Omental fat pad (tissue), 4 donors: Measurements from ENCODE around the gene C15orf40. TPM values are rescaled to one million over a fixed set of nuclear protein-coding genes. Genes with fewer than 3 reads are reported as not detected.

ENCODE experiments used
- ATAC-seq: fragments of 150-250 bp; one replicate; pipeline ENCODE4 v1.9.1; 2016; ENCODE audit warnings: mild to moderate bottlenecking, moderate library complexity; ENCODE audit not compliant: low FRiP score
- DNase-seq: peaks from one replicate; pipeline ENCODE4 v3.0.0-alpha.2; 2019; ENCODE audit warnings: low spot score
- CTCF ChIP-seq, 3 donors: fragments of 450-650 bp; IDR thresholded peaks; one replicate each; pipeline ENCODE4 v1.5.1; 2016 to 2017; ENCODE audit warnings: antibody characterized with exemption in 3 of 3, mild to moderate bottlenecking in 3 of 3, moderate library complexity in 2 of 3
- total RNA-seq, 4 donors: library from RNA; depleted of rRNA; stranded (reverse); fragments of >200 nt; gene quantifications; one replicate each; pipeline ENCODE4 v1.1.0, GENCODE V29; 2016

The C15orf40 gene
- total RNA-seq, 4 donors from 2014 or later, result 8.5 to 13.1 (median 10.3) TPM

- no peak for DNase-seq
- no peak for TF ChIP-seq CTCF (IDR thresholded peaks at IDR 0.05)
These were observed 33.0 kb downstream of the C15orf40 start for GRCh38 chr15:82978438-82978837.

GRCh38 chr15:82977076-82977475 lies 34.4 kb downstream of the C15orf40 start:
- no peak for TF ChIP-seq CTCF (IDR thresholded peaks at IDR 0.05)
- DNase-seq, result no peak
- ATAC-seq, result no peak

More at GRCh38 chr15:82978438-82978837, 33.0 kb downstream of the C15orf40 start:
- ATAC-seq, result no peak

- ATAC-seq, result no peak
- TF ChIP-seq CTCF (IDR thresholded peaks at IDR 0.05), result no peak
- no peak for DNase-seq
These were observed 38.4 kb downstream of the C15orf40 start for GRCh38 chr15:82972990-82973389.

- ATAC-seq, result no peak
- no peak for TF ChIP-seq CTCF (IDR thresholded peaks at IDR 0.05)
These were observed 40.0 kb downstream of the C15orf40 start for GRCh38 chr15:82971218-82971984.

GRCh38 chr15:82970696-82971095 lies 40.7 kb downstream of the C15orf40 start:
- DNase-seq (no peak), ATAC-seq (no peak)
- no peak for TF ChIP-seq CTCF (IDR thresholded peaks at IDR 0.05)

More at GRCh38 chr15:82971218-82971984, 40.0 kb downstream of the C15orf40 start:
- no peak for DNase-seq

- no peak for DNase-seq
- no peak for ATAC-seq
- TF ChIP-seq CTCF (IDR thresholded peaks at IDR 0.05), result no peak
These were observed 41.3 kb downstream of the C15orf40 start for GRCh38 chr15:82970078-82970686.

GRCh38 chr15:82969353-82969752 lies 42.1 kb downstream of the C15orf40 start:
- no peak for ATAC-seq
- DNase-seq, result no peak
- no peak for TF ChIP-seq CTCF (IDR thresholded peaks at IDR 0.05)
